ENCODE data around the gene RBM10. TPM values are rescaled to one million over a fixed set of nuclear protein-coding genes. Genes with fewer than 3 reads are reported as not detected.

RBM10 gene
- total RNA-seq, 4 donors from 2014 or later = 27.9 to 33.1 (median 30.2) TPM

- H3K36me3 ChIP-seq = peaks cover 6% of the 10 kb centered on the region
- H3K27ac ChIP-seq = peak overlapping the region; percentile 29
- peaks cover 33% of the 10 kb centered on the region for H3K4me1 ChIP-seq
- DNase-seq (ENCODE audit: low spot score in 2 of 2) = no peak
- 40% methylated on average over 26 of the region's 26 CpGs for WGBS
- no peaks in the 10 kb centered on the region for H3K27me3 ChIP-seq
- peak overlapping the region; percentile 58 for H3K4me3 ChIP-seq
- TF ChIP-seq POLR2A (IDR thresholded peaks at IDR 0.05) = no peak
- TF ChIP-seq EP300 (IDR thresholded peaks at IDR 0.05) = no peak
- TF ChIP-seq, protein P1, sequence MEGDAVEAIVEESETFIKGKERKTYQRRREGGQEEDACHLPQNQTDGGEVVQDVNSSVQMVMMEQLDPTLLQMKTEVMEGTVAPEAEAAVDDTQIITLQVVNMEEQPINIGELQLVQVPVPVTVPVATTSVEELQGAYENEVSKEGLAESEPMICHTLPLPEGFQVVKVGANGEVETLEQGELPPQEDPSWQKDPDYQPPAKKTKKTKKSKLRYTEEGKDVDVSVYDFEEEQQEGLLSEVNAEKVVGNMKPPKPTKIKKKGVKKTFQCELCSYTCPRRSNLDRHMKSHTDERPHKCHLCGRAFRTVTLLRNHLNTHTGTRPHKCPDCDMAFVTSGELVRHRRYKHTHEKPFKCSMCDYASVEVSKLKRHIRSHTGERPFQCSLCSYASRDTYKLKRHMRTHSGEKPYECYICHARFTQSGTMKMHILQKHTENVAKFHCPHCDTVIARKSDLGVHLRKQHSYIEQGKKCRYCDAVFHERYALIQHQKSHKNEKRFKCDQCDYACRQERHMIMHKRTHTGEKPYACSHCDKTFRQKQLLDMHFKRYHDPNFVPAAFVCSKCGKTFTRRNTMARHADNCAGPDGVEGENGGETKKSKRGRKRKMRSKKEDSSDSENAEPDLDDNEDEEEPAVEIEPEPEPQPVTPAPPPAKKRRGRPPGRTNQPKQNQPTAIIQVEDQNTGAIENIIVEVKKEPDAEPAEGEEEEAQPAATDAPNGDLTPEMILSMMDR (IDR thresholded peaks at IDR 0.05) = no peak
- TF ChIP-seq POLR2AphosphoS5 (IDR thresholded peaks at IDR 0.05) = no peak
- no peaks in the 10 kb centered on the region for H3K9me3 ChIP-seq
Measured at GRCh38 chrX:47191331-47191730, 46.3 kb downstream of the RBM10 start.

- Histone ChIP-seq H3K27ac (no peak overlapping the region), H3K4me3 (peak overlapping the region; percentile 58), H3K9me3 (no peaks in the 10 kb centered on the region), H3K4me1 (peaks cover 39% of the 10 kb centered on the region), H3K27me3 (no peaks in the 10 kb centered on the region), H3K36me3 (peaks cover 2% of the 10 kb centered on the region)
- WGBS = 69% methylated on average over 16 of the region's 16 CpGs
- no peak for DNase-seq (ENCODE audit: low spot score in 2 of 2)
- no peak for TF ChIP-seq POLR2A (IDR thresholded peaks at IDR 0.05)
Measured at GRCh38 chrX:47191806-47192401, 46.9 kb downstream of the RBM10 start.

DNA sequence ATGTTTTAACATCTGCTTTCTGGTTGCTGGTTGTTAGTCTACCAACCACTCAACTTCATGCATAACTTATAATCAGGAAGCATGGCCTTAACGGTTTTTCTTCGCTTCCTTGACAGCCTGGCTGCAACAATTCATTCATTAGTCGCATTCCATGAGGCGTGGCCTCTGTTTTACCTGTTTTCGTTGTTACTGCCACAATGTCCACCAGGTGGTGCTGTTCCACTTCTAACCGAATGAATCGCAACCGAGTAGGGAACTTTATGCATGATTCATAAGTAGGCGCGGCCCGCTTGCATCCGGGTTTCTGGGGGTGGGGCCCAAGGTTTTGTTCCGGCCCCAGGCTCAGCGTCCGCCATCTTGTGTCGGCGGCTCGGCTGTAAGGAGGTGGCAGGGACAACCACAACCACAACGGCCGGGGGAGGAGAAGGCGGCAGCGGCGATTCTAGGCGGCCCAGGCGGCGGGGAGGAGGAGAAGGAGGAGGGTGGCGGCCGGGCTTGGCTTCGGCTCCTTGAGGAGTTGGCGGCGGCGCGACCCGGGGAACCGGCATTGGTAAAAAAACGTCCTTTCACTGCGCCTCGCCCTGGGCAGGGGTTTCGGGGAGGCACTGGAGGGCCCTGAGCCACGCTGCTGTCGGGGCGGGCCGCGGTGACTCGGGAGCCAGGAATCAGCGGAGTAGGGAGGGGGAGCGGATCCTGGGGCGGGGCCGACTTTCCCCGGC is 48.6 kb downstream of the RBM10 start, which contains the start of gene UBA1:
TSS of gene UBA1 (plus strand) at position 355 of the 719 bp plus-strand sequence. CDS start 4,974 bp downstream, outside the sequence.
- peak within 1 kb of the TSS; percentile 68 for H3K4me3 ChIP-seq
- peaks cover 54% of the 10 kb centered on the region for H3K4me1 ChIP-seq
- 0% methylated on average over 38 of the region's 50 CpGs for WGBS
- TF ChIP-seq EP300 (IDR thresholded peaks at IDR 0.05) (no peak), POLR2A (IDR thresholded peaks at IDR 0.05) (peak; percentile 71 to 88), POLR2AphosphoS5 (IDR thresholded peaks at IDR 0.05) (peak; percentile 25 to 52 (median 34))
- TF ChIP-seq, protein P1 (IDR thresholded peaks at IDR 0.05) = peak; percentile 44 to 93
- H3K27me3 ChIP-seq = no peaks in the 10 kb centered on the region
- no peaks in the 10 kb centered on the region for H3K9me3 ChIP-seq
- H3K36me3 ChIP-seq = peaks cover 4% of the 10 kb centered on the region
- peak; percentile 95 to 99 for DNase-seq (ENCODE audit: low spot score in 2 of 2)
- H3K27ac ChIP-seq = peak within 1 kb of the TSS; percentile 97

- 19% methylated on average over 14 of the region's 14 CpGs for WGBS
Measured at GRCh38 chrX:47194194-47194787, 49.3 kb downstream of the RBM10 start.

GRCh38 chrX:47196098-47196497 is 51.1 kb downstream of the RBM10 start:
- WGBS = 65% methylated on average over 3 of the region's 3 CpGs
- no peak overlapping the region for H3K27ac ChIP-seq
- H3K4me3 ChIP-seq = peak overlapping the region; percentile 68
- peaks cover 27% of the 10 kb centered on the region for H3K36me3 ChIP-seq
- H3K9me3 ChIP-seq = no peaks in the 10 kb centered on the region
- TF ChIP-seq POLR2A (IDR thresholded peaks at IDR 0.05) (no peak), EP300 (IDR thresholded peaks at IDR 0.05) (no peak), POLR2AphosphoS5 (IDR thresholded peaks at IDR 0.05) (no peak)
- TF ChIP-seq, protein P1 (IDR thresholded peaks at IDR 0.05) = no peak
- no peaks in the 10 kb centered on the region for H3K27me3 ChIP-seq
- H3K4me1 ChIP-seq = peaks cover 62% of the 10 kb centered on the region
- DNase-seq (ENCODE audit: low spot score in 2 of 2) = no peak

More at GRCh38 chrX:47194194-47194787, 49.3 kb downstream of the RBM10 start:
- Histone ChIP-seq H3K9me3 (no peaks in the 10 kb centered on the region), H3K4me3 (peak overlapping the region; percentile 68), H3K27me3 (no peaks in the 10 kb centered on the region), H3K4me1 (peaks cover 56% of the 10 kb centered on the region), H3K27ac (peak overlapping the region; percentile 97), H3K36me3 (peaks cover 10% of the 10 kb centered on the region)
- TF ChIP-seq, protein P1 (IDR thresholded peaks at IDR 0.05) = no peak
- TF ChIP-seq POLR2AphosphoS5 (IDR thresholded peaks at IDR 0.05) (no peak), POLR2A (IDR thresholded peaks at IDR 0.05) (no peak), EP300 (IDR thresholded peaks at IDR 0.05) (no peak)
- no peak for DNase-seq (ENCODE audit: low spot score in 2 of 2)

Data from suprapubic skin (tissue), 4 donors.